NCI-H1417 treated with DMSO at 0.1 percent for 48 hours (cell line): ENCODE data around the gene PLAAT3.
"Not testable (repeated sequence)": the region's sequence is repeated elsewhere in the genome, so short reads cannot be mapped to it uniquely, and the experiment has no call there.

Experiments used
- DNase-seq: peaks from one replicate; lab custom pipeline; 2025; lab: John Stamatoyannopoulos, UW

PLAAT3 gene

GRCh38 chr11:63567044-63567840 lies 47.0 kb downstream of the PLAAT3 start:
- DNase-seq: no peak

GRCh38 chr11:63564784-63565350 lies 49.4 kb downstream of the PLAAT3 start:
- no peak for DNase-seq

GRCh38 chr11:63564056-63564774 lies 50.0 kb downstream of the PLAAT3 start:
- no peak for DNase-seq

GRCh38 chr11:63563201-63564055 lies 50.8 kb downstream of the PLAAT3 start, which contains the start of gene PLAAT2:
PLAAT2 (minus strand) TSS chr11:63563379; CDS start chr11:63563324, 55 bp downstream.
- DNase-seq: no peak

- no peak for DNase-seq
Observed at GRCh38 chr11:63560506-63561180, 53.6 kb downstream of the PLAAT3 start.

- DNase-seq: no peak
Observed at GRCh38 chr11:63558459-63559157, 55.6 kb downstream of the PLAAT3 start.

GRCh38 chr11:63557570-63557969 lies 56.7 kb downstream of the PLAAT3 start:
- DNase-seq: no peak

- no peak for DNase-seq
Observed at GRCh38 chr11:63556404-63557013, 57.7 kb downstream of the PLAAT3 start.

GRCh38 chr11:63554877-63555223 lies 59.4 kb downstream of the PLAAT3 start:
- DNase-seq: no peak

GRCh38 chr11:63553759-63554158 lies 60.5 kb downstream of the PLAAT3 start:
- no peak for DNase-seq

GRCh38 chr11:63552921-63553320 lies 61.3 kb downstream of the PLAAT3 start:
- no peak for DNase-seq

GRCh38 chr11:63551889-63552266 lies 62.4 kb downstream of the PLAAT3 start:
- DNase-seq: no peak

GRCh38 chr11:63551091-63551888 lies 62.9 kb downstream of the PLAAT3 start:
- DNase-seq: no peak

GRCh38 chr11:63550156-63550700 lies 64.0 kb downstream of the PLAAT3 start:
- not testable (repeated sequence) for DNase-seq

- no peak for DNase-seq
Observed at GRCh38 chr11:63549411-63549810, 64.8 kb downstream of the PLAAT3 start.

- no peak for DNase-seq
Observed at GRCh38 chr11:63548178-63548577, 66.1 kb downstream of the PLAAT3 start.

GRCh38 chr11:63547061-63547460 lies 67.2 kb downstream of the PLAAT3 start:
- DNase-seq: no peak

GRCh38 chr11:63543711-63544110 lies 70.5 kb downstream of the PLAAT3 start:
- DNase-seq: no peak

GRCh38 chr11:63542506-63542905 lies 71.7 kb downstream of the PLAAT3 start:
- DNase-seq: not testable (repeated sequence)
